Subcutaneous abdominal adipose tissue (tissue), 5 donors: ENCODE results near the gene GUCA2A.
"Not testable (repeated sequence)": the region's sequence is repeated elsewhere in the genome, so short reads cannot be mapped to it uniquely, and the experiment has no call there.

Experiments used
- H3K27ac ChIP-seq: one replicate; pipeline ENCODE4 v1.7.0; 2013; ENCODE audit warnings: low read depth, mild to moderate bottlenecking, inconsistent platforms, low read length, moderate library complexity
- H3K27me3 ChIP-seq, 5 donors: one replicate each; pipeline ENCODE4 v1.7.0; 2013; ENCODE audit warnings: low read length in 5 of 5, inconsistent platforms in 1 of 5; ENCODE audit not compliant: control insufficient read depth in 5 of 5, insufficient read depth in 4 of 5
- H3K36me3 ChIP-seq, 5 donors: one replicate each; pipeline ENCODE4 v1.7.0; 2013; ENCODE audit warnings: low read length in 5 of 5; ENCODE audit not compliant: control insufficient read depth in 5 of 5, insufficient read depth in 5 of 5
- H3K4me1 ChIP-seq, 5 donors: one replicate each; pipeline ENCODE4 v1.7.0; 2013; ENCODE audit warnings: low read length in 5 of 5, mild to moderate bottlenecking in 3 of 5, moderate library complexity in 1 of 5; ENCODE audit not compliant: control insufficient read depth in 5 of 5, insufficient read depth in 5 of 5
- H3K4me3 ChIP-seq, 5 donors: one replicate each; pipeline ENCODE4 v1.7.0; 2013; ENCODE audit warnings: low read length in 5 of 5, low read depth in 1 of 5
- H3K9ac ChIP-seq, 5 donors: one replicate each; pipeline ENCODE4 v1.7.0; 2013; ENCODE audit warnings: low read length in 5 of 5, mild to moderate bottlenecking in 4 of 5, moderate library complexity in 3 of 5
- H3K9me3 ChIP-seq, 5 donors: one replicate each; pipeline ENCODE4 v1.7.0; 2013; ENCODE audit warnings: low read length in 5 of 5; ENCODE audit not compliant: control insufficient read depth in 5 of 5
- donor health status: healthy.
- donor health status: healthy.
- donor health status: healthy.
- donor health status: healthy.
- donor health status: healthy.

The GUCA2A gene, protein sequence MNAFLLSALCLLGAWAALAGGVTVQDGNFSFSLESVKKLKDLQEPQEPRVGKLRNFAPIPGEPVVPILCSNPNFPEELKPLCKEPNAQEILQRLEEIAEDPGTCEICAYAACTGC

GRCh38 chr1:42164551-42165420 lies at the start of gene GUCA2A:
TSS of gene GUCA2A (minus strand) at chr1:42164745. CDS start at chr1:42164712, 33 bp downstream.
- Histone ChIP-seq H3K36me3 (no peaks in the 10 kb centered on the region), H3K9ac (no peak within 1 kb of the TSS), H3K27me3 (peaks cover 0 to 4% (median 0%) of the 10 kb centered on the region in 5 donors), H3K27ac (no peak within 1 kb of the TSS), H3K4me1 (peaks cover 0 to 61% (median 20%) of the 10 kb centered on the region in 5 donors), H3K4me3 (no peak within 1 kb of the TSS), H3K9me3 (peaks cover 0 to 11% (median 9%) of the 10 kb centered on the region in 5 donors)

DNA sequence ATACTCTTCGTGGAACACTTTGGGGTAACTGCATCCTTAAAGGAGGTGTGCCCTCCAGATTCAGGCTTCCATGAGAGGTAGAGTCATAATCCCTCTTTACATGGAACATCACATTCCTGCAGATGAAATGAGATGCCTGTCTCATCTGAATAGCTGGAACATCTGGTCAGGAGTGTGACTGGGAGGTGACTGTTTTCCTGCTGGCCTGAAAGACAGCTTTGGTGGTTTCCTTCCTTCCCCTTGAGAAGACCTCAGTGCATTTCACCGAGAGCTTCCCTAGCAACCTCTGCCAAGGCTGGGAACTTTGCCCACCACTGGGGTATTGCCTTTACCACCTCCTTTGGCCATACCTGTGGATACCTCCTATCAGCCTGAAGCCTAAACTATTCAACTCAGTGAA lies 46.7 kb upstream of the GUCA2A start:
- Histone ChIP-seq H3K9me3 (no peaks in the 10 kb centered on the region), H3K9ac (no peak overlapping the region), H3K36me3 (peaks cover 0 to 6% (median 0%) of the 10 kb centered on the region in 5 donors), H3K4me3 (no peak overlapping the region), H3K27ac (no peak overlapping the region), H3K4me1 (peaks cover 0 to 34% (median 25%) of the 10 kb centered on the region in 5 donors), H3K27me3 (no peaks in the 10 kb centered on the region)

- H3K4me1 ChIP-seq: peaks cover 0 to 34% (median 25%) of the 10 kb centered on the region in 5 donors
- no peak overlapping the region for H3K27ac ChIP-seq
- no peak overlapping the region for H3K9ac ChIP-seq
- peaks cover 0 to 9% (median 0%) of the 10 kb centered on the region in 5 donors for H3K36me3 ChIP-seq
- no peak overlapping the region for H3K4me3 ChIP-seq
- H3K9me3 ChIP-seq: no peaks in the 10 kb centered on the region
- no peaks in the 10 kb centered on the region for H3K27me3 ChIP-seq
These were observed 46.0 kb upstream of the GUCA2A start for GRCh38 chr1:42210421-42211133.

DNA sequence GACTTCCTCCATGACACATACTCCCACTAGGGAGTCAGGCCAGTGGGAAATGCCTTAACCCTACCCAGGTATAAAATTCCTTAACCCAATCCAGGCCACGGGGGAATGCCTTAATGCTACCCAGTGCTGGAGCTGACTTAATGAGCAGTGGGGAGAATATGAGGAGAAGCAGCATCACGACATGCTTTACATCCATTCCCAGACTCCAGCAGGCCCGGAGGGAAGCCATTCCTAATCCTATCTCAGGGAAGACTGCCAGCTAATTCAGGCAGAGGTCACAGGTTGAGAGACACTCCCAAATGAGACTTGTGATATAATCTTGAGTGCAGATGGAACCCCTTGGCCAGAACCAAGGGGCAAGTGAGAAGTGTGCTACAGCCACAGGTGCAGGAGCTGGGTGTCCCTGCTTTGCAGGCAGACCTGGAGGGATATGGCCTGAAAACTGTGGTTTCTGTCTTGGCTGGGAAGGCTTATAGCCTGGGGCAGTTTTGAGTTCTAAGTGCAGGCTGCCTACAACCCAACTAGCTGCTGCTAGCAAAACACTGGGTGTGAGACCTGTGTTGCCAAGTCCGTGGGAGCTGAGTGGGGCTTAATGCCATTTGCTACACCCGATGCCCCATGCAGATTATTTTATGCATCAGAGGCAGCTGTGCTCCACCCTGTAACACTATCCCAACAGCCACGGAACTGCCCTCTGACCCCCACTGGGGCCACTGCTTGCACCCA lies 45.1 kb upstream of the GUCA2A start:
- Histone ChIP-seq H3K4me3 (no peak overlapping the region), H3K27me3 (no peaks in the 10 kb centered on the region), H3K4me1 (peaks cover 0 to 32% (median 23%) of the 10 kb centered on the region in 5 donors), H3K9me3 (no peaks in the 10 kb centered on the region), H3K27ac (no peak overlapping the region), H3K36me3 (peaks cover 0 to 9% (median 0%) of the 10 kb centered on the region in 5 donors), H3K9ac (no peak overlapping the region)

- H3K4me3 ChIP-seq, H3K27me3 ChIP-seq, H3K9ac ChIP-seq, H3K9me3 ChIP-seq, H3K27ac ChIP-seq: not testable (repeated sequence)
- H3K4me1 ChIP-seq: peaks cover 0 to 28% (median 13%) of the 10 kb centered on the region in 5 donors
- H3K36me3 ChIP-seq: peaks cover 0 to 14% (median 8%) of the 10 kb centered on the region in 5 donors
These were observed 42.4 kb upstream of the GUCA2A start for GRCh38 chr1:42206930-42207329.

- Histone ChIP-seq H3K4me3 (no peak overlapping the region), H3K4me1 (peaks cover 0 to 24% (median 13%) of the 10 kb centered on the region in 5 donors), H3K9ac (no peak overlapping the region), H3K36me3 (peaks cover 0 to 14% (median 8%) of the 10 kb centered on the region in 5 donors), H3K27ac (no peak overlapping the region), H3K27me3 (no peaks in the 10 kb centered on the region), H3K9me3 (peaks cover 0 to 6% (median 0%) of the 10 kb centered on the region in 5 donors)
These were observed 41.6 kb upstream of the GUCA2A start for GRCh38 chr1:42206164-42206563.

GRCh38 chr1:42201986-42202385 lies 37.4 kb upstream of the GUCA2A start:
- no peak overlapping the region for H3K9ac ChIP-seq
- peaks cover 0 to 6% (median 0%) of the 10 kb centered on the region in 5 donors for H3K9me3 ChIP-seq
- no peak overlapping the region for H3K4me3 ChIP-seq
- no peak overlapping the region for H3K27ac ChIP-seq
- peaks cover 10 to 21% (median 16%) of the 10 kb centered on the region in 5 donors for H3K36me3 ChIP-seq
- H3K4me1 ChIP-seq: no peaks in the 10 kb centered on the region
- no peaks in the 10 kb centered on the region for H3K27me3 ChIP-seq

- peaks cover 32 to 38% (median 33%) of the 10 kb centered on the region in 5 donors for H3K36me3 ChIP-seq
- no peaks in the 10 kb centered on the region for H3K27me3 ChIP-seq
- H3K9me3 ChIP-seq: peaks cover 0 to 6% (median 0%) of the 10 kb centered on the region in 5 donors
- H3K4me1 ChIP-seq: no peaks in the 10 kb centered on the region
- no peak overlapping the region for H3K4me3 ChIP-seq
- no peak overlapping the region for H3K9ac ChIP-seq
- H3K27ac ChIP-seq: no peak overlapping the region
These were observed 33.7 kb upstream of the GUCA2A start for GRCh38 chr1:42198251-42198650.

- H3K4me3 ChIP-seq: no peak overlapping the region
- no peaks in the 10 kb centered on the region for H3K27me3 ChIP-seq
- no peaks in the 10 kb centered on the region for H3K9me3 ChIP-seq
- H3K27ac ChIP-seq: no peak overlapping the region
- H3K9ac ChIP-seq: no peak overlapping the region
- H3K4me1 ChIP-seq: no peaks in the 10 kb centered on the region
- H3K36me3 ChIP-seq: peaks cover 31 to 43% (median 39%) of the 10 kb centered on the region in 5 donors
These were observed 31.3 kb upstream of the GUCA2A start for GRCh38 chr1:42195841-42196240.
